PC-9 (cell line): Measurements from ENCODE around the gene JAG1. TPM values are rescaled to one million over a fixed set of nuclear protein-coding genes. Genes with fewer than 3 reads are reported as not detected.

Experiments used
- BruUV-seq: library from RNA; stranded (reverse); fragments of 400-500 nt; replicated peaks from 2 replicates; lab custom pipeline; 2021; lab: Mats Ljungman, UMichigan
- CTCF ChIA-PET: fragments of 300-600 bp; sonication (Branson Sonifier 250); formaldehyde crosslinking; loops from one replicate; lab custom pipeline; 2022; ENCODE audit warnings: antibody characterized with exemption; lab: Charles Lee
- POLR2A ChIA-PET: fragments of 300-600 bp; sonication (Branson Sonifier 250); formaldehyde crosslinking; loops from one replicate; lab custom pipeline; 2022; ENCODE audit warnings: antibody characterized with exemption; ENCODE audit not compliant: unreplicated experiment; lab: Charles Lee
- DNase-seq, 2 experiments: peaks; one replicate each; pipeline versions ENCODE4 v3.0.0 to v3.0.0-alpha.2; 2015 to 2022; ENCODE audit warnings: mixed read lengths in 1 of 2
- H2AFZ ChIP-seq: fragments of 200-600 bp; sonication (generic); 2 replicates; pipeline ENCODE4 v1.8.1; 2017; ENCODE audit warnings: antibody characterized with exemption
- H3F3A ChIP-seq: fragments of 200-600 bp; sonication (generic); 2 replicates; pipeline ENCODE4 v1.8.1; 2017; ENCODE audit warnings: antibody characterized with exemption, mild to moderate bottlenecking, low read depth; ENCODE audit not compliant: insufficient read depth
- H3K27ac ChIP-seq: fragments of 200-600 bp; sonication (generic); 2 replicates; pipeline ENCODE4 v1.6.1; 2016; ENCODE audit warnings: mixed run types
- H3K27me3 ChIP-seq: fragments of 200-600 bp; sonication (generic); 2 replicates; pipeline ENCODE4 v1.6.1; 2016; ENCODE audit warnings: low read depth, mixed run types; ENCODE audit not compliant: insufficient read depth
- H3K36me3 ChIP-seq: fragments of 200-600 bp; sonication (generic); 2 replicates; pipeline ENCODE4 v1.6.1; 2016; ENCODE audit warnings: low read depth, mixed run types
- H3K4me1 ChIP-seq: fragments of 200-600 bp; sonication (generic); replicated peaks from 2 replicates; pipeline ENCODE4 v1.6.1; 2016; ENCODE audit warnings: mixed run types; ENCODE audit not compliant: insufficient read depth
- H3K4me2 ChIP-seq: fragments of 200-600 bp; sonication (generic); 2 replicates; pipeline ENCODE4 v1.6.1; 2017; ENCODE audit warnings: mixed run types
- H3K4me3 ChIP-seq: fragments of 200-600 bp; sonication (generic); 2 replicates; pipeline ENCODE4 v1.6.1; 2016; ENCODE audit warnings: mixed run types
- H3K79me2 ChIP-seq: fragments of 200-600 bp; sonication (generic); 2 replicates; pipeline ENCODE4 v1.6.1; 2017; ENCODE audit warnings: low read depth, mixed run types
- H3K9me2 ChIP-seq: fragments of 200-600 bp; sonication (generic); 2 replicates; pipeline ENCODE4 v1.8.1; 2017; ENCODE audit warnings: mild to moderate bottlenecking; ENCODE audit not compliant: insufficient read depth
- H3K9me3 ChIP-seq: fragments of 200-600 bp; sonication (generic); 2 replicates; pipeline ENCODE4 v1.8.1; 2016; ENCODE audit warnings: low read depth; ENCODE audit not compliant: insufficient read depth
- H4K20me1 ChIP-seq: fragments of 200-600 bp; sonication (generic); 2 replicates; pipeline ENCODE4 v1.8.1; 2017; ENCODE audit not compliant: insufficient read depth
- CTCF ChIP-seq: fragments of 200-600 bp; sonication (generic); conservative IDR thresholded peaks from 2 replicates; pipeline ENCODE4 v1.6.1; 2017; ENCODE audit warnings: mixed run types, antibody characterized with exemption, mild to moderate bottlenecking, moderate library complexity
- EZH2 ChIP-seq: fragments of 200-600 bp; sonication (generic); IDR thresholded peaks from 2 replicates; pipeline ENCODE4 v1.8.0; 2017; ENCODE audit warnings: antibody characterized with exemption, low read depth
- intact Hi-C: fragments of 100-400 bp; cut with micrococcal nuclease; formaldehyde crosslinking; loops from one replicate; pipeline ENCODE4 v1.10.0; 2022; ENCODE audit not compliant: unreplicated experiment
- total RNA-seq: library from RNA; stranded (reverse); gene quantifications from 2 replicates; pipeline ENCODE4 v1.2.3, GENCODE V29; 2021

The JAG1 gene
- total RNA-seq, 1 experiment from 2014 or later, result 42.9 TPM

GRCh38 chr20:10701607-10702006, 27.8 kb upstream of the JAG1 start:
- no peaks in the 10 kb centered on the region for H3K9me2 ChIP-seq
- no peaks in the 10 kb centered on the region for H3K79me2 ChIP-seq
- H4K20me1 ChIP-seq, result no peaks in the 10 kb centered on the region
- H3K4me2 ChIP-seq, result no peak overlapping the region
- ChIA-PET POLR2A (no interaction called here), CTCF (no interaction called here)
- H3K4me1 ChIP-seq, result peaks cover 14% of the 10 kb centered on the region
- no peak overlapping the region for H3K27ac ChIP-seq
- intact Hi-C loops, result loop anchor here (10.0 kb wide), 1 partner anchor 303 kb away; no protein-coding TSS in a partner anchor
- H3K9me3 ChIP-seq, result no peaks in the 10 kb centered on the region; the same call in 1 of the 2 replicates
- no TSS peak for BruUV-seq
- no peak for DNase-seq
- H3K27me3 ChIP-seq, result no peaks in the 10 kb centered on the region
- no peak overlapping the region for H2AFZ ChIP-seq
- H3K4me3 ChIP-seq, result no peak overlapping the region
- H3F3A ChIP-seq, result peaks cover 13% of the 10 kb centered on the region
- TF ChIP-seq EZH2 (no peak), CTCF (no peak)
- no peaks in the 10 kb centered on the region for H3K36me3 ChIP-seq

- intact Hi-C loops, result loop anchor here (10.0 kb wide), 1 partner anchor 305 kb away; no protein-coding TSS in a partner anchor
- H3K9me3 ChIP-seq, result no peaks in the 10 kb centered on the region; the same call in 1 of the 2 replicates
- no peak for DNase-seq
- ChIA-PET POLR2A (no interaction called here), CTCF (no interaction called here)
- H4K20me1 ChIP-seq, result no peaks in the 10 kb centered on the region
- no peaks in the 10 kb centered on the region for H3K9me2 ChIP-seq
- no peaks in the 10 kb centered on the region for H3K36me3 ChIP-seq
- H3K27ac ChIP-seq, result no peak overlapping the region
- H3K79me2 ChIP-seq, result no peaks in the 10 kb centered on the region
- TF ChIP-seq EZH2 (no peak), CTCF (no peak)
- no TSS peak for BruUV-seq
- H3K4me3 ChIP-seq, result no peak overlapping the region
- H3K27me3 ChIP-seq, result no peaks in the 10 kb centered on the region
- no peaks in the 10 kb centered on the region for H3K4me1 ChIP-seq
- H2AFZ ChIP-seq, result no peak overlapping the region
- no peak overlapping the region for H3K4me2 ChIP-seq
- H3F3A ChIP-seq, result no peaks in the 10 kb centered on the region
These were observed 26.1 kb upstream of the JAG1 start for GRCh38 chr20:10699941-10700340.

- CTCF ChIA-PET, result no interaction called here
- POLR2A ChIA-PET, result no interaction called here
- no TSS peak for BruUV-seq
These were observed 25.7 kb upstream of the JAG1 start for GRCh38 chr20:10699489-10699888.

More at GRCh38 chr20:10699489-10699888, 25.7 kb upstream of the JAG1 start:
- Histone ChIP-seq H3K27me3 (no peaks in the 10 kb centered on the region), H3K36me3 (no peaks in the 10 kb centered on the region), H3K9me3 (no peaks in the 10 kb centered on the region; the same call in 1 of the 2 replicates), H2AFZ (no peak overlapping the region), H3K4me2 (no peak overlapping the region), H3K27ac (no peak overlapping the region), H3F3A (no peaks in the 10 kb centered on the region), H3K79me2 (no peaks in the 10 kb centered on the region), H3K4me3 (no peak overlapping the region), H3K9me2 (no peaks in the 10 kb centered on the region), H4K20me1 (no peaks in the 10 kb centered on the region), H3K4me1 (no peaks in the 10 kb centered on the region)
- TF ChIP-seq EZH2, result no peak
- no peak for TF ChIP-seq CTCF
- no peak for DNase-seq
- intact Hi-C loops, result no loop called here
